CD4-positive, alpha-beta T cell treated with Interleukin-12 subunit alpha and Interleukin-12 subunit beta, for 1 hour (primary cell): ENCODE data around the gene ADAMTS19.
"Not testable (repeated sequence)": the region's sequence is repeated elsewhere in the genome, so short reads cannot be mapped to it uniquely, and the experiment has no call there.

ENCODE experiments used
- DNase-seq: peaks from one replicate; pipeline ENCODE4 v3.0.0-alpha.2; 2020

ADAMTS19 gene

DNA sequence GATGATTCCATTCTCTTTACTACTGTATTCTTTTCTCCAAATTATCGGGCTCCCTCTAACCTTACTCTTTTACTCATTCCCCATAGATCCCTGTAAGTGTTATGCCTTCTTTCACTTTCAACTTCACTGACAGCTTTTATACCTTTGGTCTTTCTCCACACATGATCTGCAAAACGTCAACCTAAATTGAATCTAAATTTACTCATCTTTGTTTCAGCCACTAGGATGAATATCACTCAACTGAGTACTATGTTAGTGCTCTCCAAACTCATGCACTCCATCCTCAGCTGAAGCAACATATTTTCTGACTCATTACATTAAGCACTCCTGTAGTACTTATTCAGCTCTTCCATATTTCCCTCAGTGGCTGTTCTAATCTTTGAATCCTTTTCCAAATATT is 133.4 kb downstream of the ADAMTS19 start:
- DNase-seq, result no peak

DNA sequence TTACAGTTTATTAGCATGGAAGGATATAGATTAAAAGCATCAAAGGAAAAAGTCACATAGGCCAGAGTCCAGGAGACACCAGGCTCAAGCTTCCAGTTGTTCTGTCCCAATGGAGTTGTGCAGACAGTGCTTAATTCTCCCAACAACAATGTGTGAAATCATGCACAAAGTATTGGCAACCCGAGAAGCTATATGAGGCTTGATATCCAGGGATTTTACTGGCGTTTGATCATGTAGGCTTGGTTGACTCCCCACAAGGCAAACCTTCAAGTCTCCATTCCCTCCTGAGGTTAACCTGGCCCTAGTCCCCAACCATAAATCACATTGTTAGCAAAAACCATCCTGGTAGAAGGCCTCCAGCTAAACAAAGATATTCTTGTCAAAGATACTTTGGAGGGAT is 141.5 kb downstream of the ADAMTS19 start:
- no peak for DNase-seq

DNA sequence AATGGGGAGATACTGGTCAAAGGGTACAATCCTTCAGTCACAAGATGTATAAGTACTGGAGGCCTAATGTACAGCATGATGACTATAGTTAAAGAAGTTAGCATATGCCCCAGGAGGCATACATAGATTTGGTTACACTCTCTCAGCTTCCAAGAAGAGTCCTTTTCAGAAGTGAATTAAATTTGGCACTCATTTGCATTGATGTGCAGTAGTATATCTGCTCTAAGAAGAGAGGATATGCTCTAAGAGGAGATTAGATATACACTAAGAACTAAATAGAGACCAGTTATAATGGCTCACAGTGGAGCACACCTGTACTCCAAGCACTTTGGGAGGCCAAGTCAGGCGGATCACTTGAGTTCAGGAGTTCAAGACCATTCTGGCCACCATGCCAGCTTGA is 148.3 kb downstream of the ADAMTS19 start:
- no peak for DNase-seq

- DNase-seq, result no peak
Observed at GRCh38 chr5:129609710-129610109, 149.6 kb downstream of the ADAMTS19 start.

- DNase-seq, result no peak
Observed at GRCh38 chr5:129616517-129616916, 156.4 kb downstream of the ADAMTS19 start.

DNA sequence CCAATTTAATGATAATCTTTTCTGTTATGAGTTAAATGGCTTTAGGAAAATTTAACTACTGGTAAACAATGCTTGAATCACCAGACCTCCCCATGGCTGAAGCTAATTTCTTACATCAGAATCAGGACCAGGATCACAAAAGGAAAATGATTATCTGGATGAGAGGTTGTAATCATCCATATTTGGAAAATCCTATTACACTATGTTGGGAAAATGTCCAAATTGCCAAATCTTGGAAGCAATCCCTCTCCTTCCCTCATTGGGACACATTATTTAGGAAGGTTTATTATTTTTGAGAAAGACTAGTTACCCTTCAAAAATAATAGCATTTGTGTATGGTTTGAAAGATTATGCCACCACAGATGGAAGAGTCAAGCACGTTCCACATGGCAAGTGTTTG is 157.1 kb downstream of the ADAMTS19 start:
- DNase-seq, result no peak

DNA sequence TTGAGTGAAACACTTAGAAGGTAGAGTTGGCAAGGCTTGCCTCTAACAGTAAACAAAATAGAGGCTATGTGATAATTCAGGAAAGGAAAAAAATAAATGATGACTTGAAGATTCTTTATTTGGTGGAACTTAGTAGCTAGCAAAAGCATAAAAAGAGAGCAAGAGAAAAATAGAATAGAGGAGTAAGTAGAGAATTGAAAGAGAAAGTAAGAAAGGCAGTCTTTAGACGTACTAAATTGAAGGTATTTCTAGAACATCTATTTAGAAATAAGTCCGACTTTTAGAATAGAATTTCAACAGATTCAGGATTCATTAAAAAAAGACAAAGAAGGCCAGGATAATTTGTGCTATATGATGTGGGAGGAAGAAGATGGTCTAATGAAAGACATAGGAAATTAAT is 159.7 kb downstream of the ADAMTS19 start:
- no peak for DNase-seq

GRCh38 chr5:129622531-129622930 is 162.4 kb downstream of the ADAMTS19 start:
- no peak for DNase-seq

DNA sequence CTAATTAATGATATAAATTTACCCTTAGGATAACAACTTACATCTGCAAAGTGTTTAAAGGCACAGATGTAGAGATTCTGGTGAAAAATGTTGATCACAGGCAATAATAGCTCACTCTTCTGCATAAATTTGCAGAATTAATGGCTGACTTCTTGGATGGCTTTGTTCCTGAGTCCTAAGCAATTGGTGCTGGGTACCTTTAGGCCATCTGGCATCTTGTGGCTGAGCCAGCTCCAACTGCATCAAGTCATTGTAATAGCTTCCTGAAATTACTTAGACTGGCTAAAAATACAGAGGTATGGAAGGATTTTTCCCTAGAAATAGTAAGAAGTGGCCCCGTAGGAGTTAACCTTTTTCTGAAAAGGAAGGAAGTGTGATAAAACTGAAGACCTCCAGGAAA is 169.5 kb downstream of the ADAMTS19 start:
- DNase-seq, result no peak

DNA sequence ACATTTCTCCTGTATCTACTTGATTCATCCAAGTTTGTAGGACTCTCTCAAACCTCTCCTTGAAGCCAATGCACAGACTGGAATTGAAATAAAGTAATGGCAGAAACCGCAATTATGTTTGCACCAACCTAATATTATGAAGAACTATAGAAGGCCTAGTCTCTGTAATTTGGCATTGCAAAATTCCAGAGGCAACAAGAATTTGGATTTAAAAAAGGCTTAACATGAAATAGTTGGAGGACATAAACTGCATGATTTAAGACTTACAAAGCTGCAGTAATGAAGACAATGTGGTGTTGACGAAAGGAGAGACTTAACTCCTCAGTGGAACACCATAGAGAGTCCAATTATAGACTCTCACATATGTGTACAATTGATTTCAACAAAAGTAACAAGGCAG is 170.0 kb downstream of the ADAMTS19 start:
- DNase-seq, result no peak

GRCh38 chr5:129631961-129632360 is 171.9 kb downstream of the ADAMTS19 start:
- no peak for DNase-seq

GRCh38 chr5:129637501-129637900 is 177.4 kb downstream of the ADAMTS19 start:
- DNase-seq, result not testable (repeated sequence)

DNA sequence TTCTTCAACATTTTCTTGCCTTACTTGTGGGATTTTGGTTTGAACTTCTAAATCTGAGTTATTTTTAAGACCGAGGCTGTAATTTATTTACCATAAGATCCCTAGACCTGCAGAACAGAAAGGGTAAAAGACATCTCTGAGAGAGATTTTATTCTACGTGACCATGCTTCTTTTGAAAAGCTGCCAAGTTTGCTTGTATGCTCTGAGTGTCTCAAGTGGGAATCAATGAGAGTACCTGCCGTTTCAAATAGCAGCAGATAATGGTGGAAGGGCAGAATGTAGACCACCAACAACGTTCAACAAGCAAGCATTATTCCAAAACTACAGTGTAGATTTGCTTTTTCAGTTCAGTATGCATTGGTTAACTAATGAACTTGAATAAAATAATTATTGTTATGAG is 179.2 kb downstream of the ADAMTS19 start:
- no peak for DNase-seq

DNA sequence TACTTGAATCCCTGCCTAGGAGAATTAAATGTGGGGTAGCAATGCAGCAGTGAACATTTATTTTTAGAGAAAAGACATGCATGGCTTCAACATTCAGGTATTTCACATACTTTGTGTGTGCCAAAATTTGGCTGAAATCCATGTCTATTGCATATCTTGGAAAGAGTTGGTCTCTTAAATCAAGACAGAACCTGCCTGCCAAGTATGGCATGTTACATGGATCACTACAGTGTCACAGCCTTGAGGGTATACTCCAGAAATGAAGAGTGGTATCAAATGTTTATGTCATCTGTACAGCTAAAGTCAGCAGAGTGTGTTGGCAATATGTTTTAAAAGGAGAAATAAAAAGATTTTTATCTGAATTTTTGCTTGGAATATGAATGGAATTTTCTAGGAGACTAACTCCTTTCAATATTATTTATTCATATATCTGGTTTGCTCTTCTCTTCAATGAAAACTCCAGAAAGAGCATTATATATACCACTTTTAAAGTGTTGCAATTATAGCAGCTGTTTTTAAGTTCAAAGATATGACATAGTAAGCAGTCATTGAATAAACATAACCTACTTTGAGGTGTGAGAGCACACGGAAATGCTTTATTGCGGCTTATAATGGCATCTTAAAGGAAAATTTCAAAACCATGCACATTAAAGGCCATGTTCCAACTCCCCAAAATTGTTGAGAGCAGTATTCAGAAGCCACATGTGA is 192.4 kb downstream of the ADAMTS19 start:
- no peak for DNase-seq

DNA sequence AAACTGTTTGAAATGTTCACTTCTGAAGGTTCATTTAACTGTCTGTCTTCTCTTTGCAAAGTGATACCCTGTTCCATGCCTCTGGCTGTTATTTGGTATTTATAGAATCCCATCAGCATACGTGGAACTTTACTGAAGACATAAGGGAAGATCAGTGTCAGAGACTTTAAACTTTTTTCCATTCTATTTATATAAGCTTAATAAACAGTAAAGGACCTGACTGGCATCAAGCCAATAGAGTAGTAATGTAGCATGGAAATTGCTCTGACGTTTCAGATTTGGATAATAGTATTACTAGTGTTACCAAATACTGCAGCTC is 192.9 kb downstream of the ADAMTS19 start:
- no peak for DNase-seq

- DNase-seq, result no peak
Observed at GRCh38 chr5:129653442-129653841, 193.3 kb downstream of the ADAMTS19 start.

- DNase-seq, result no peak
Observed at GRCh38 chr5:129656952-129657351, 196.9 kb downstream of the ADAMTS19 start.

DNA sequence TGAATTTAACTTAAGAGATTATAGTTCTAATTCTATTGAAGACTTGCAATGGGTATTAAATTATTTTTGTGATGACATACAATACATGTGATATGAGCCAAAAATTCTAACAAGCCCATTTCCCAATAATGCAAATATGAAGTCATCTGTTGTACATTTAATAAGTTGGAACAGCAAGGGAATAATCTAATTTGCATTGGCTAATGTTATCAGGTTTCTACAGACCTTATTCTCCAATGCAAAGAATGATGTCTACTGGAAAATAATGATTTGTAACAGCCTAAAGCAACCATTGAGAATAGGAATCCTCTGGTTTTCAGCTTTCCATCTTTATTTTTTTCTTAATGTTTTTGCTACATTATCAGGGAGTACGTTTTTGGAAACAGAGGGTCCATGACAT is 198.7 kb downstream of the ADAMTS19 start:
- DNase-seq, result no peak

DNA sequence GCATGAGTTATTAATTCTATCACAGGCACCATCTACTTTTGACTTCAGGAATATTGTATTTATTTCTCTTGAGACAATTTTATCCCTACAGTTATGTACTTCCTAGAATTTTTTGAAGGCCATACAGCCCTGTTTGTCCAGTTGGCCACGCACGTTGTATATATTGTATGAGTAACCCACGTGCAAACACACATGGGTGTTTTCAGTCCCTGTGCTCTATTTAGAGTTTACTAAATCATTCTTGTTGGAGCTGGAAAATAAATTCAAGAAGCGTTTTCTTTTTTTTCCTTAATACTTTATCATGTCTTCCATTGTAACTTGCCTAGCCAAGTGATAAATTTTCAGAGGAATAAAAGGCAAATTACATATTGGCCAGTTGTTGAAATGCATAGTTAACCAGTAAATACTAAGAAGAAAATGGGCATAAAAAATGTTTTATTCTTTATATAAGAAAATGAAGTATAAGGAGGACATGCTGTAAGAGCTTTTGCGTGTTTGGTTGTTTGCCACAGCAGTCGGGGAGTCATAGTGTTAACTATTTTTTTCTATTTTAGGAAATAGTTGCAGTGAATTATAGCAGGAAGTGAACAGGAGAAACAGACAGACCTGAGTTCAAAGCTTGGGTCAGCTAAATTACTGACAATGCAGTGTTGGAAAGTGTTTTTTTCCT is 201.4 kb downstream of the ADAMTS19 start:
- no peak for DNase-seq

- peak; percentile 19 for DNase-seq
Observed at GRCh38 chr5:129664336-129664937, 204.3 kb downstream of the ADAMTS19 start.

DNA sequence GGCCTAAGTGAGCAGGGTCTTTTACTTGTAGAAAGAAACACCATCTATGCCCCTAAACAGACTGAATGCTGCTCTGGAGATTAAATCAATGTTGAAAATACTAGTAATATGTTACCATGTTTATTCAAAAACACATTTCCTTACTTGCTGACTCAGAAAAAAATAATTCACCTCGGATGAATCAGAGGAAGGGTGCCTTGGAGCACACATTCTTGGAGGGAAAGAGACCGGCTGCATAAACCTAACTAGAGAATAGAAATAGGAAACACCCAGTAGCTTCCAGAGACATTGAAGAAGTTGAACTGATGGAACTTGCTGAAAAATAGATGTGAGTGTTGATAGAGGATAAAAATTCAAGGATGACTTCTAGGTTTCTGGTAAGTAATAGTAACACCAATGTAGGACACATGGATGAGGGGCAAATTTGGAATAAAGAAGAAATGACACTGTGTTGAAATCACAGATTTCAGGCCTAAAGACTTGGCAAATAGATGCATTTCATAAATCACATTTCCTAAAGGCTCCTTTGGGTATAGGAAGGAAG is 210.9 kb downstream of the ADAMTS19 start:
- DNase-seq, result no peak

DNA sequence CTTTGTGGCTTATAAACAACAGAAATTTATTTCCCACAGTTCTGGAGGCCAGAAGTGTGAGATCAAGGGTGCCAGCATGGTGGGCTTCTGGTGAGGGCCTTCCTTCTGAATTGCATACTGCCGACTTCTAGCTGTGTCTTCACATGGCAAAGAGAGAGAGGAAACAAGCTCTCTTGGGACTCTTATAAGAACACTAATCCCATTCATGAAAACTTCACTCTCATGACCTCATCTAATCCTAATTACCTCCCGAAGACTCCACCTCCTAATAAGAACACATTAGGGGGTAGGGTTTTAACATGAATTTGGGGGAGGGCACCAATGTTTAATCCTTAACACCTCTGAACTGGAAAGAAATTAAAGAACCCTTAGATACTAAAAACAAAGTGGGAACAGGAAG is 211.9 kb downstream of the ADAMTS19 start:
- no peak for DNase-seq

GRCh38 chr5:129679671-129680070 is 219.6 kb downstream of the ADAMTS19 start:
- no peak for DNase-seq

DNA sequence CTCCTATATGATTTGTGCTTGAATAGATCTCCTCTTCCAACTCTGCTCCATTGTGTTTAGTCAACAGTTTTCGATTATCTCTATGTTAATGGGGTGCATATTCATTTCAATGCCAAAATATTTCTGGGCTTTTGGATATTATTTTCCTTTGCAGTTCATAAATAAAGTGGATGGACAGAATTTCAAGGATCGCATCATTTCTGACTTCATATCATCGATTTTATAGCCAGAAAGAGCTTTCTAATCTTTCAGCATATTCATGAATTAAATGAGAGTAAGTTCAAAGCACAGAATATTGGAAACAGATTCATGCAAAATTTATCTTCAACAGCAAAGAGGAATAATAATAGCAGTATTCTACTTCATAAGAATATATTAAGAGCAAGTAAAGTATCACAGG is 227.8 kb downstream of the ADAMTS19 start:
- DNase-seq, result no peak
